Lower lobe of right lung (tissue), 2 donors: Measurements from ENCODE around the gene EPB41L1. TPM values are rescaled to one million over a fixed set of nuclear protein-coding genes. Genes with fewer than 3 reads are reported as not detected.

Experiments used
- ATAC-seq, 2 donors: fragments of 200-7000 bp; cut with Tn5 transposase; one replicate each; pipeline ENCODE4 v1.9.1; 2020 to 2022; ENCODE audit warnings: mild to moderate bottlenecking in 2 of 2, moderate library complexity in 2 of 2
- DNase-seq: peaks from one replicate; pipeline ENCODE4 v3.0.0-alpha.2; 2020
- H3K27ac ChIP-seq: fragments of 200-600 bp; one replicate; pipeline ENCODE4 v1.8.0; 2022
- H3K27me3 ChIP-seq: fragments of 200-600 bp; one replicate; pipeline ENCODE4 v1.8.0; 2022; ENCODE audit warnings: low read depth
- H3K36me3 ChIP-seq: fragments of 200-600 bp; one replicate; pipeline ENCODE4 v1.8.0; 2022; ENCODE audit warnings: mild to moderate bottlenecking
- H3K4me1 ChIP-seq: fragments of 200-600 bp; one replicate; pipeline ENCODE4 v1.8.0; 2022
- H3K4me3 ChIP-seq: fragments of 200-600 bp; one replicate; pipeline ENCODE4 v1.8.0; 2022; ENCODE audit warnings: mild to moderate bottlenecking
- H3K9me3 ChIP-seq: fragments of 200-600 bp; one replicate; pipeline ENCODE4 v1.8.0; 2022
- CTCF ChIP-seq: fragments of 200-600 bp; IDR thresholded peaks from one replicate; pipeline ENCODE4 v1.8.0; 2022; ENCODE audit warnings: antibody characterized with exemption, mild to moderate bottlenecking
- intact Hi-C: fragments of 100-400 bp; cut with DNase I; formaldehyde crosslinking; loops from one replicate; pipeline ENCODE4 v1.11.0; 2022
- total RNA-seq: library from RNA; stranded (reverse); fragmentation: NEBNext Ultra II Directional; extraction: Animal tissue kit (Norgen Biotek cat#: 25700); gene quantifications from one replicate; pipeline ENCODE4 v1.2.1, GENCODE V29; 2021
- donor health status: DM: no; HTN: yes; CAD: no; lungs with severe emphysema.

Gene EPB41L1
- total RNA-seq, 1 donor from 2014 or later: 68.9 TPM

GRCh38 chr20:36216314-36217025 lies 61.9 kb downstream of the EPB41L1 start:
- intact Hi-C loops: no loop called here
- H3K4me1 ChIP-seq: no peaks in the 10 kb centered on the region
- no peaks in the 10 kb centered on the region for H3K27me3 ChIP-seq
- no peak overlapping the region for H3K27ac ChIP-seq
- peaks cover 69% of the 10 kb centered on the region for H3K36me3 ChIP-seq
- H3K4me3 ChIP-seq: no peak overlapping the region
- no peaks in the 10 kb centered on the region for H3K9me3 ChIP-seq
- no peak for DNase-seq
- no peak for ATAC-seq
- no peak for TF ChIP-seq CTCF

DNA sequence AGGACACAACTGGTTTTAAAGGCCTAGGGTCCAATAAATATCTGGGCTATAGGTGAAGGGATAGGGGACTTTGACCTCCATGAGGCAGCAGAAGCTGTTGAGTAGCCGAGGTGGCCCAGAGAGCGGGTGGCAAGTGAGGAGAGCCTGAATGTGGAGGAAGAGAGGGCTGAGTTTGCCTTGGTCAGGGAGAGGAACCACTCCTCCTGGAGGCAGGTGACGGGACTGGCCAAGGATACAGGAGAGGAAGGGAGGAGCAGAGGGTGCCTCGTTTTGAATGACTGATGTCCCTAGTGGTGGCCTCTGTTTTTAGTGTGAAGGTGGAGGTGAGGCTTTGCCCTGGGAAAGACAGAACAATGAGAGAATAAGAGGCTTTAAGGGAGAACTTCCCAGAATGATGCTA lies 62.7 kb downstream of the EPB41L1 start:
- H3K27ac ChIP-seq: no peak overlapping the region
- TF ChIP-seq CTCF: no peak
- no peak overlapping the region for H3K4me3 ChIP-seq
- no peaks in the 10 kb centered on the region for H3K4me1 ChIP-seq
- DNase-seq (no peak), ATAC-seq (no peak)
- no peaks in the 10 kb centered on the region for H3K9me3 ChIP-seq
- peaks cover 69% of the 10 kb centered on the region for H3K36me3 ChIP-seq
- H3K27me3 ChIP-seq: no peaks in the 10 kb centered on the region
- intact Hi-C loops: no loop called here

- Histone ChIP-seq H3K36me3 (peaks cover 66% of the 10 kb centered on the region), H3K27me3 (no peaks in the 10 kb centered on the region), H3K4me3 (no peak overlapping the region), H3K9me3 (no peaks in the 10 kb centered on the region), H3K27ac (no peak overlapping the region), H3K4me1 (no peaks in the 10 kb centered on the region)
- intact Hi-C loops: no loop called here
- ATAC-seq: no peak
- no peak for DNase-seq
- no peak for TF ChIP-seq CTCF
Observed at GRCh38 chr20:36218380-36219064, 64.0 kb downstream of the EPB41L1 start.

DNA sequence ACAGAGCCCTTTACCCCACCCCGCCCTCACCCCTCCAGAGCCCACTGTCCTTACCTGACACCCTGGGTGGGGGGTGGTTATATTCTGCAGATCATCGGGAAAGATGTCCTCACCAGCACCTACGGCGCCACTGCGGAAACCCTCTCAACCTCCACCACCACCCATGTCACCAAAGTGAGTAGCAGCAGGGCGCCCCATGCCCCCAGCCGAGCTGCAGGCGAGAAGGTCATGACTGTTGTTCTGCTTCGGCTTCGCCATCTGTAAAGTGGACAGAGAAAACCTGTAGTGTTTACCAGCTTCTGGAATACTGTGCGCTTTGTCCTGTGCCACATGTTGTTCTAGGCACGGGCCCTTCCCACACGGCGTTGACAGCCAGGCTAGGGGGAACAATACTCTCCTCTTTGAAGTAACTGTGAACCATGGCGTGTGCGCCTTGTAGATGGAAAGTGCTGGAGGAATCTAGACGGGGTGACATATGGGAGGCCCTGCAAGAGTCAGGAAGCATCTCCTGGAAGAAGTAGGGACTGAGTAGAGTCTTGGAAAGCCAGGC lies 65.2 kb downstream of the EPB41L1 start:
- ATAC-seq (no peak), DNase-seq (no peak)
- Histone ChIP-seq H3K4me3 (no peak overlapping the region), H3K27ac (no peak overlapping the region), H3K4me1 (no peaks in the 10 kb centered on the region), H3K9me3 (no peaks in the 10 kb centered on the region), H3K36me3 (peaks cover 54% of the 10 kb centered on the region), H3K27me3 (no peaks in the 10 kb centered on the region)
- no peak for TF ChIP-seq CTCF
- intact Hi-C loops: no loop called here

DNA sequence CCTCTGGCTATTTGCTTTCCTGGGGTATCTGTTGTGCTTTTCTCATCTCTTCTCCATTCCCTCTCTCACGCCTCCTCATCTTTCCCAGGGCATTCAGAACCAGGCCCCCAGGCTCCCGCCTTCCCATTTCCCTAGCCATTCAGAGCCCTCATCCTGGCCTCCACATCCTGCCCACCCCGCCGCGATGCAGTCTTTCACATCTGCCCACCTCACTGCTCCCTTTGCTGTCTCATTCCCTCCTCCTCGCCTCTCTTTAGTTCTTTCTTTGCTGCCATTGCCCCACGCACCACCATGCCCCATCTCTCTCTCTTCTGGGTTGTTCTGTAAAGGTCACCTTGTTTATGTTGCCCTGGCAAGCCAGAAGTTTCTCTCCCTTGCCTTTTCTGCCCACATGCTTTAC lies 71.1 kb downstream of the EPB41L1 start:
- DNase-seq (no peak), ATAC-seq (no peak)
- Histone ChIP-seq H3K36me3 (peaks cover 57% of the 10 kb centered on the region), H3K27ac (no peak overlapping the region), H3K27me3 (no peaks in the 10 kb centered on the region), H3K4me3 (no peak overlapping the region), H3K9me3 (no peaks in the 10 kb centered on the region), H3K4me1 (no peaks in the 10 kb centered on the region)
- no peak for TF ChIP-seq CTCF
- intact Hi-C loops: no loop called here
